GM10847 (cell line): ENCODE measurements around the gene PHYHIPL.

Experiments used
- POLR2A ChIP-seq: IDR thresholded peaks from 2 replicates; pipeline ENCODE4 v1.6.1; 2011; ENCODE audit not compliant: insufficient read length; ENCODE audit errors: extremely low read depth

The PHYHIPL gene

GRCh38 chr10:59234816-59235429 lies 58.5 kb downstream of the PHYHIPL start:
- TF ChIP-seq POLR2A: no peak

- no peak for TF ChIP-seq POLR2A
Measured at GRCh38 chr10:59236064-59236697, 59.7 kb downstream of the PHYHIPL start.

GRCh38 chr10:59237775-59238174 lies 61.3 kb downstream of the PHYHIPL start:
- TF ChIP-seq POLR2A: no peak

- no peak for TF ChIP-seq POLR2A
Measured at GRCh38 chr10:59240582-59241183, 64.2 kb downstream of the PHYHIPL start.

GRCh38 chr10:59242057-59242456 lies 65.6 kb downstream of the PHYHIPL start:
- TF ChIP-seq POLR2A: no peak

- TF ChIP-seq POLR2A: no peak
Measured at GRCh38 chr10:59242991-59243390, 66.5 kb downstream of the PHYHIPL start.

- TF ChIP-seq POLR2A: no peak
Measured at GRCh38 chr10:59243611-59244195, 67.3 kb downstream of the PHYHIPL start.

- TF ChIP-seq POLR2A: no peak
Measured at GRCh38 chr10:59244871-59245270, 68.4 kb downstream of the PHYHIPL start.

- no peak for TF ChIP-seq POLR2A
Measured at GRCh38 chr10:59245686-59246085, 69.2 kb downstream of the PHYHIPL start.

- TF ChIP-seq POLR2A: no peak
Measured at GRCh38 chr10:59252491-59252890, 76.0 kb downstream of the PHYHIPL start.

GRCh38 chr10:59255463-59255862 lies 79.0 kb downstream of the PHYHIPL start:
- no peak for TF ChIP-seq POLR2A

- no peak for TF ChIP-seq POLR2A
Measured at GRCh38 chr10:59257224-59257623, 80.8 kb downstream of the PHYHIPL start.

GRCh38 chr10:59258890-59259289 lies 82.4 kb downstream of the PHYHIPL start:
- no peak for TF ChIP-seq POLR2A

- TF ChIP-seq POLR2A: no peak
Measured at GRCh38 chr10:59265141-59265540, 88.7 kb downstream of the PHYHIPL start.

GRCh38 chr10:59266321-59266720 lies 89.9 kb downstream of the PHYHIPL start:
- TF ChIP-seq POLR2A: no peak

GRCh38 chr10:59268460-59268859 lies 92.0 kb downstream of the PHYHIPL start:
- TF ChIP-seq POLR2A: no peak
